Panc1 (cell line): Measurements from ENCODE around the gene CDK2AP2. TPM values are rescaled to one million over a fixed set of nuclear protein-coding genes. Genes with fewer than 3 reads are reported as not detected.

Source experiments
- ATAC-seq: fragments of 200-7000 bp; cut with Tn5 transposase; 2 replicates; pipeline ENCODE4 v1.9.1; 2020; ENCODE audit warnings: mild to moderate bottlenecking, moderate library complexity
- BruUV-seq: library from RNA; stranded (reverse); fragments of 400-500 nt; replicated peaks from 2 replicates; lab custom pipeline; 2021; lab: Mats Ljungman, UMichigan
- CTCF ChIA-PET: fragments of 300-600 bp; sonication (Branson Sonifier 250); formaldehyde crosslinking; loops from one replicate; lab custom pipeline; 2022; ENCODE audit warnings: antibody characterized with exemption; lab: Charles Lee
- POLR2A ChIA-PET: fragments of 300-600 bp; sonication (Branson Sonifier 250); formaldehyde crosslinking; loops from one replicate; lab custom pipeline; 2022; ENCODE audit warnings: antibody characterized with exemption; lab: Charles Lee
- DNase-seq: peaks from one replicate; pipeline ENCODE4 v3.0.0-alpha.2; 2010; ENCODE audit warnings: low read depth, low spot score
- H3K27ac ChIP-seq: 2 replicates; pipeline ENCODE4 v1.5.1; 2011; ENCODE audit warnings: mild to moderate bottlenecking, low read length, inconsistent platforms
- H3K27me3 ChIP-seq: fragments of 200-500 bp; sonication (Bioruptor generic); 2 replicates; pipeline ENCODE4 v1.6.0; 2014; ENCODE audit warnings: low read length, inconsistent platforms; ENCODE audit not compliant: control insufficient read depth, insufficient read depth
- H3K36me3 ChIP-seq: fragments of 200-500 bp; sonication (Bioruptor generic); 2 replicates; pipeline ENCODE4 v1.5.1; 2014; ENCODE audit warnings: inconsistent platforms, mild to moderate bottlenecking, low read length, moderate library complexity; ENCODE audit not compliant: control insufficient read depth, insufficient read depth
- H3K4me1 ChIP-seq: 2 replicates; pipeline ENCODE4 v1.5.1; 2011; ENCODE audit warnings: inconsistent platforms, mild to moderate bottlenecking, low read length, moderate library complexity; ENCODE audit not compliant: control insufficient read depth, insufficient read depth
- H3K4me3 ChIP-seq, 2 experiments: 2 replicates each; pipeline ENCODE4 v1.5.1; 2011 to 2012; ENCODE audit warnings: low read depth in 2 of 2, low read length in 2 of 2, mild to moderate bottlenecking in 2 of 2, inconsistent platforms in 1 of 2, moderate library complexity in 1 of 2
- H3K9me3 ChIP-seq: fragments of 200-500 bp; sonication (Bioruptor generic); 2 replicates; pipeline ENCODE4 v1.5.1; 2014; ENCODE audit warnings: low read depth, mild to moderate bottlenecking, inconsistent platforms, low read length, moderate library complexity; ENCODE audit not compliant: control insufficient read depth, insufficient read depth
- CTCF ChIP-seq: fragments of 450-650 bp; IDR thresholded peaks from 2 replicates; pipeline ENCODE4 v1.5.1; 2017; ENCODE audit warnings: mild to moderate bottlenecking
- POLR2AphosphoS5 ChIP-seq: IDR thresholded peaks from 2 replicates; pipeline ENCODE4 v1.6.1; 2012; ENCODE audit warnings: mild to moderate bottlenecking, low read depth, low read length, moderate library complexity
- REST ChIP-seq, 2 experiments: IDR thresholded peaks; 2 replicates each; pipeline ENCODE4 v1.6.1; 2011 to 2012; ENCODE audit warnings: low read depth in 2 of 2, control low read depth in 1 of 2, low read length in 1 of 2, mild to moderate bottlenecking in 1 of 2, moderate library complexity in 1 of 2; ENCODE audit not compliant: insufficient read depth in 1 of 2
- SIN3A ChIP-seq: IDR thresholded peaks from 2 replicates; pipeline ENCODE4 v1.6.1; 2012; ENCODE audit warnings: low read depth, mild to moderate bottlenecking, low read length, moderate library complexity, borderline replicate concordance; ENCODE audit not compliant: insufficient read depth
- TCF7L2 ChIP-seq: IDR thresholded peaks from 2 replicates; pipeline ENCODE4 v1.6.1; 2011; ENCODE audit warnings: mild to moderate bottlenecking, low read depth, low read length, inconsistent platforms
- in situ Hi-C: cut with HindIII; loops from 2 replicates; pipeline ENCODE4 v1.10.0; 2016; ENCODE audit warnings: low sequenced_read_pairs, low pct_unique_long_range_greater_than_20kb
- intact Hi-C: fragments of 100-400 bp; cut with micrococcal nuclease; formaldehyde crosslinking; loops from one replicate; pipeline ENCODE4 v1.10.0; 2022; ENCODE audit not compliant: unreplicated experiment
- total RNA-seq: library from RNA; stranded (reverse); gene quantifications from one replicate; pipeline ENCODE4 v1.2.1, GENCODE V29; 2021; ENCODE audit not compliant: unreplicated experiment

CDK2AP2 gene
- total RNA-seq, 1 experiment from 2014 or later, result 76.1 TPM

- ChIA-PET POLR2A (no interaction called here), CTCF (no interaction called here)
- BruUV-seq, result TSS peak; percentile 41
- no peak for DNase-seq
- no peak overlapping the region for H3K27ac ChIP-seq
- intact Hi-C loops, result no loop called here
- in situ Hi-C loops, result no loop called here
- ATAC-seq, result no peak
- no peaks in the 10 kb centered on the region; the same call in 1 of the 2 replicates for H3K36me3 ChIP-seq
- no peak overlapping the region for H3K4me3 ChIP-seq
- TF ChIP-seq TCF7L2 (no peak), CTCF (no peak)
- H3K27me3 ChIP-seq, result no peaks in the 10 kb centered on the region
- no peaks in the 10 kb centered on the region for H3K9me3 ChIP-seq
- peaks cover 11% of the 10 kb centered on the region for H3K4me1 ChIP-seq
These were observed 6.9 kb downstream of the CDK2AP2 start for GRCh38 chr11:67500831-67501715.

- Histone ChIP-seq H3K27me3 (no peaks in the 10 kb centered on the region), H3K4me1 (peaks cover 5% of the 10 kb centered on the region), H3K9me3 (no peaks in the 10 kb centered on the region), H3K27ac (no peak overlapping the region), H3K36me3 (no peaks in the 10 kb centered on the region; the same call in 1 of the 2 replicates), H3K4me3 (no peak overlapping the region)
- ChIA-PET CTCF (no interaction called here), POLR2A (no interaction called here)
- DNase-seq (no peak), ATAC-seq (no peak)
- TF ChIP-seq SIN3A (no peak), POLR2AphosphoS5 (no peak), CTCF (no peak)
- no TSS peak for BruUV-seq
- in situ Hi-C loops, result no loop called here
- intact Hi-C loops, result no loop called here
These were observed 7.5 kb downstream of the CDK2AP2 start for GRCh38 chr11:67500484-67500821.

GRCh38 chr11:67499808-67500483 lies 8.0 kb downstream of the CDK2AP2 start:
- Histone ChIP-seq H3K4me3 (no peak overlapping the region), H3K4me1 (peaks cover 3% of the 10 kb centered on the region; the same call in 1 of the 2 replicates), H3K36me3 (no peaks in the 10 kb centered on the region; the same call in 1 of the 2 replicates), H3K9me3 (no peaks in the 10 kb centered on the region), H3K27ac (no peak overlapping the region), H3K27me3 (no peaks in the 10 kb centered on the region)
- intact Hi-C loops, result no loop called here
- in situ Hi-C loops, result no loop called here
- POLR2A ChIA-PET, result no interaction called here
- no TSS peak for BruUV-seq
- CTCF ChIA-PET, result no interaction called here
- TF ChIP-seq REST (IDR thresholded peaks at IDR 0.05; ENCODE audit: insufficient read depth in 1 of 2, low read depth in 2 of 2, low read length in 1 of 2) (no peak), CTCF (no peak), TCF7L2 (no peak), POLR2AphosphoS5 (no peak), SIN3A (no peak)
- no peak for ATAC-seq
- no peak for DNase-seq
